NCI-H1417 (cell line): ENCODE data around the gene MAD2L2.

ENCODE experiments used
- DNase-seq, 3 experiments: peaks; one replicate each; lab custom pipeline; 2025; lab: John Stamatoyannopoulos, UW

The MAD2L2 gene

GRCh38 chr1:11629184-11630016, 51.5 kb downstream of the MAD2L2 start:
- peak in 2 of 3 experiments; percentile 62 to 79 for DNase-seq

DNA sequence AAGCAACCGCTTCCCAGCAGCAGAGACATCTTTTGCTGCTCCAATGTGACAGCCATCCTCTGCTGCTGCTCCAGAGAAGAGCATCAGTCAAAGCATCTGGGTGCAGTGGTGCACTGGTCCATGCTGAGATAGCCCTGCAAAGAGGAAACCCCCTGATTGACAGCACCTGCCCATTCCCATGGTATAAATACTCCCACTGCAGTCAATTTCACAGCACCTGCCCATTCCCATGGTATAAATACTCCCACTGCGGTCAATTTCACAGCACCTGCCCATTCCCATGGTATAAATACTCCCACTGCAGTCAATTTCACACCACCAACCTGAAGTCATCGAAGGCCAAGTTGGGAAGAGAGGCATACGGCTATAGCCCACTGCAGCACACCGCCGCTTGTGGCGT, 52.2 kb downstream of the MAD2L2 start:
- no peak for DNase-seq

DNA sequence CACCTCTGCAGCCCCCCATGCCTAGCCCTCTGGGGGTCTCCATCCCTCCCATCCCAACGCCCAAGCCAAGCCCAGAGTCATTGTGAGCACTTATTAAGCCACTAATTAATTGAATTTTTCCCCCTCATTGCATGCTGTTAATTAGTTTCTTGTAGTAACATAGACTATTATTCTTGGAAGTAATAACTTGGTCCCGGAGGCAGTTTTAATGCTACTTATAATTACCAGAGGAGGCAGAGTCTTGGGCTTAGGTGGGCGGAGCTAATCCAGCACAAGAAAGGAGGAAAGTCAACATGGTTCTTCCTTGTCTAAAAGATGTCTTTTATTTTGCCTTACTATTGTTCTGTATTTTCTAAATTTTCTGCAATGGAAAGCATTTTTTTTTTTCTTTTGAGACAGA, 54.4 kb downstream of the MAD2L2 start:
- DNase-seq, result no peak
